Duodenal mucosa (tissue), 2 donors: Measurements from ENCODE around the gene NF1.

Experiments
- H3K27ac ChIP-seq: one replicate; pipeline ENCODE4 v1.7.0; 2013; ENCODE audit warnings: low read depth, low read length
- H3K27me3 ChIP-seq, 2 donors: one replicate each; pipeline ENCODE4 v1.7.0; 2013; ENCODE audit warnings: low read length in 2 of 2, control low read depth in 1 of 2; ENCODE audit not compliant: insufficient read depth in 2 of 2, control insufficient read depth in 1 of 2
- H3K36me3 ChIP-seq, 2 donors: one replicate each; pipeline ENCODE4 v1.7.0; 2013; ENCODE audit warnings: low read length in 2 of 2, control low read depth in 1 of 2; ENCODE audit not compliant: insufficient read depth in 2 of 2, control insufficient read depth in 1 of 2
- H3K4me1 ChIP-seq, 2 donors: one replicate each; pipeline ENCODE4 v1.7.0; 2013; ENCODE audit warnings: low read length in 2 of 2, control low read depth in 1 of 2; ENCODE audit not compliant: insufficient read depth in 2 of 2, control insufficient read depth in 1 of 2
- H3K4me3 ChIP-seq, 2 donors: one replicate each; pipeline ENCODE4 v1.7.0; 2013; ENCODE audit warnings: low read length in 2 of 2, low read depth in 1 of 2
- H3K9ac ChIP-seq, 2 donors: one replicate each; pipeline ENCODE4 v1.7.0; 2013; ENCODE audit warnings: low read length in 2 of 2, low read depth in 1 of 2
- H3K9me3 ChIP-seq, 2 donors: one replicate each; pipeline ENCODE4 v1.7.0; 2013; ENCODE audit warnings: low read length in 2 of 2, control low read depth in 1 of 2; ENCODE audit not compliant: control insufficient read depth in 1 of 2

Gene NF1

GRCh38 chr17:31415004-31415454, 320.3 kb downstream of the NF1 start:
- Histone ChIP-seq H3K36me3 (no peaks in the 10 kb centered on the region), H3K27ac (no peak overlapping the region), H3K9me3 (no peaks in the 10 kb centered on the region), H3K4me1 (peaks cover 0 to 6% of the 10 kb centered on the region in 2 donors), H3K27me3 (no peaks in the 10 kb centered on the region), H3K4me3 (no peak overlapping the region), H3K9ac (no peak overlapping the region)

- H3K9ac ChIP-seq = no peak overlapping the region
- no peaks in the 10 kb centered on the region for H3K9me3 ChIP-seq
These were observed 321.1 kb downstream of the NF1 start for GRCh38 chr17:31415640-31416502.

GRCh38 chr17:31416503-31416923, 321.7 kb downstream of the NF1 start:
- Histone ChIP-seq H3K9ac (no peak overlapping the region), H3K4me1 (peaks cover 0 to 6% of the 10 kb centered on the region in 2 donors), H3K9me3 (no peaks in the 10 kb centered on the region), H3K4me3 (no peak overlapping the region), H3K36me3 (no peaks in the 10 kb centered on the region), H3K27me3 (no peaks in the 10 kb centered on the region), H3K27ac (no peak overlapping the region)

More at GRCh38 chr17:31415640-31416502, 321.1 kb downstream of the NF1 start:
- Histone ChIP-seq H3K27me3 (no peaks in the 10 kb centered on the region), H3K4me3 (no peak overlapping the region), H3K27ac (no peak overlapping the region), H3K4me1 (peaks cover 0 to 6% of the 10 kb centered on the region in 2 donors), H3K36me3 (no peaks in the 10 kb centered on the region)

GRCh38 chr17:31417051-31417792, 322.4 kb downstream of the NF1 start:
- Histone ChIP-seq H3K4me3 (no peak overlapping the region), H3K27ac (no peak overlapping the region), H3K9me3 (no peaks in the 10 kb centered on the region), H3K9ac (no peak overlapping the region), H3K36me3 (no peaks in the 10 kb centered on the region), H3K27me3 (no peaks in the 10 kb centered on the region), H3K4me1 (peaks cover 0 to 6% of the 10 kb centered on the region in 2 donors)

- Histone ChIP-seq H3K9ac (no peak overlapping the region), H3K36me3 (no peaks in the 10 kb centered on the region), H3K27ac (no peak overlapping the region), H3K4me3 (no peak overlapping the region), H3K4me1 (peaks cover 0 to 6% of the 10 kb centered on the region in 2 donors), H3K27me3 (no peaks in the 10 kb centered on the region), H3K9me3 (no peaks in the 10 kb centered on the region)
These were observed 324.1 kb downstream of the NF1 start for GRCh38 chr17:31418773-31419350.

GRCh38 chr17:31422443-31422842, 327.7 kb downstream of the NF1 start:
- H3K4me1 ChIP-seq = peaks cover 5 to 14% of the 10 kb centered on the region in 2 donors
- H3K36me3 ChIP-seq = no peaks in the 10 kb centered on the region
- no peak overlapping the region for H3K4me3 ChIP-seq
- H3K27ac ChIP-seq = no peak overlapping the region
- H3K9me3 ChIP-seq = no peaks in the 10 kb centered on the region
- no peaks in the 10 kb centered on the region for H3K27me3 ChIP-seq
- H3K9ac ChIP-seq = no peak overlapping the region

GRCh38 chr17:31424944-31425281, 330.1 kb downstream of the NF1 start:
- H3K9ac ChIP-seq = no peak overlapping the region
- no peak overlapping the region for H3K27ac ChIP-seq
- H3K27me3 ChIP-seq = peaks cover 0 to 5% of the 10 kb centered on the region in 2 donors
- H3K9me3 ChIP-seq = no peaks in the 10 kb centered on the region
- H3K4me3 ChIP-seq = no peak overlapping the region
- H3K4me1 ChIP-seq = peaks cover 5 to 14% of the 10 kb centered on the region in 2 donors
- H3K36me3 ChIP-seq = no peaks in the 10 kb centered on the region

GRCh38 chr17:31425282-31426040, 330.7 kb downstream of the NF1 start:
- H3K4me1 ChIP-seq = peaks cover 5 to 14% of the 10 kb centered on the region in 2 donors
- no peak overlapping the region for H3K9ac ChIP-seq
- H3K36me3 ChIP-seq = no peaks in the 10 kb centered on the region
- H3K9me3 ChIP-seq = no peaks in the 10 kb centered on the region
- peaks cover 0 to 7% of the 10 kb centered on the region in 2 donors for H3K27me3 ChIP-seq
- H3K27ac ChIP-seq = no peak overlapping the region
- no peak overlapping the region for H3K4me3 ChIP-seq
